HAP-1 (cell line): ENCODE data around the gene RNF112.

Experiments used
- DNase-seq, 2 experiments: peaks; one replicate each; pipeline ENCODE4 v3.0.0-alpha.2; 2016 to 2020; ENCODE audit warnings: low spot score in 2 of 2
- H3K27me3 ChIP-seq: fragments of 250-450 bp; sonication (Bioruptor Pico); 2 replicates; pipeline ENCODE4 v1.5.1; 2020; ENCODE audit warnings: low read depth, mild to moderate bottlenecking, moderate library complexity
- H3K36me3 ChIP-seq: fragments of 250-450 bp; sonication (Bioruptor Pico); replicated peaks from 2 replicates; pipeline ENCODE4 v1.5.1; 2020; ENCODE audit warnings: mild to moderate bottlenecking
- H3K4me1 ChIP-seq: fragments of 250-450 bp; sonication (Bioruptor Pico); 2 replicates; pipeline ENCODE4 v1.5.1; 2020; ENCODE audit warnings: mild to moderate bottlenecking
- H3K4me3 ChIP-seq: fragments of 250-450 bp; sonication (Bioruptor Pico); 2 replicates; pipeline ENCODE4 v1.5.1; 2020; ENCODE audit warnings: mild to moderate bottlenecking, moderate library complexity
- H3K9me3 ChIP-seq: fragments of 250-450 bp; sonication (Bioruptor Pico); 2 replicates; pipeline ENCODE4 v1.5.1; 2020; ENCODE audit warnings: mild to moderate bottlenecking, moderate library complexity
- in situ Hi-C: fragments of 300-500 bp; cut with MboI; formaldehyde crosslinking; loops from 3 replicates; pipeline ENCODE4 v1.14.3; 2020; ENCODE audit warnings: low sequenced_read_pairs, inconsistent platforms, mixed read lengths

RNF112 gene

GRCh38 chr17:19407601-19408345 is 3.3 kb upstream of the RNF112 start:
- Histone ChIP-seq H3K4me3 (no peak overlapping the region), H3K9me3 (no peaks in the 10 kb centered on the region), H3K4me1 (no peaks in the 10 kb centered on the region), H3K36me3 (no peaks in the 10 kb centered on the region), H3K27me3 (no peaks in the 10 kb centered on the region)
- in situ Hi-C loops = no loop called here
- no peak for DNase-seq

- in situ Hi-C loops = no loop called here
- H3K4me1 ChIP-seq = no peaks in the 10 kb centered on the region
- no peaks in the 10 kb centered on the region for H3K9me3 ChIP-seq
- no peaks in the 10 kb centered on the region for H3K36me3 ChIP-seq
- H3K4me3 ChIP-seq = no peak overlapping the region
- H3K27me3 ChIP-seq = no peaks in the 10 kb centered on the region
- no peak for DNase-seq
These were observed 2.7 kb upstream of the RNF112 start for GRCh38 chr17:19408346-19408710.

DNA sequence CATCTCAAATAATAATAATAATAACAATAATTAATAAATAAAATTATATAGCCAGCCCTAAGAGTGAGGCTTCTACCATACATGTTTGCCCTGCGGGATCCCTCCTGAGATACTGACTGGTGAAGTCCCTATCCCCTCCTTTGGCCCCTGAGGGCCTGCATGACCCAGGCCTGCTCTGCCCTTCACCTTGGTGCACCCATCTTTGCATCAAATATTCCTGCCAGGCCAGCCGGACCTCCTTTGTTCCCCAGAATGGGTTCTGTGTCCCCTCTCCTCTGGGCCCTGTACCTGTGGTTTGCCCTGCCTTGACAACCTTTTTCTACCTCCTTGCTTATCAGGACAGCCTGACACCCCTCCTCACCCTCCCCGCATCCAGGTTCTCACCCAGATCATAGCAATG is 2.0 kb upstream of the RNF112 start:
- in situ Hi-C loops = no loop called here
- no peak overlapping the region for H3K4me3 ChIP-seq
- H3K9me3 ChIP-seq = no peaks in the 10 kb centered on the region
- H3K4me1 ChIP-seq = no peaks in the 10 kb centered on the region
- DNase-seq = no peak
- no peaks in the 10 kb centered on the region for H3K36me3 ChIP-seq
- H3K27me3 ChIP-seq = no peaks in the 10 kb centered on the region

DNA sequence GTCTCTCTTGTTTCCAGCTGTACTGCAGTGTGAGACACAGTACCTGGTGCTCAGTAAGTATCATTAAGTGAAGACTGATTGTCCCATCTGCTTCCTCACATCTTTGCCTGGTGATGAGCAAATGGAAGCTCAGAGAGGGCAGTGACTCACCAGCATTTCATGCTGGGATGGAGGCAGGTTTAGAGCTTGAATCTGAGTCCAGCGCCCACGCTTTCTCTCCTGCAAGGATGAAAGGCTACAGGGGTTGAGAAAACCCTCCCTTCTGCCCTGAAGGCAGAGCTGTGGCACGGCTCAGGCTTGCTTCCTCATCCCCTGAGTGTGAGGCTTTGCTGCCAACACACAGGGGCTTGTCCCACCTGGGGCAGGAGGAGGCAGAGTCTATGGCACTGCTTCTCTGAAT is 1.5 kb upstream of the RNF112 start:
- Histone ChIP-seq H3K4me1 (no peaks in the 10 kb centered on the region), H3K27me3 (no peaks in the 10 kb centered on the region), H3K9me3 (no peaks in the 10 kb centered on the region), H3K4me3 (no peak overlapping the region), H3K36me3 (no peaks in the 10 kb centered on the region)
- DNase-seq = no peak
- in situ Hi-C loops = no loop called here

DNA sequence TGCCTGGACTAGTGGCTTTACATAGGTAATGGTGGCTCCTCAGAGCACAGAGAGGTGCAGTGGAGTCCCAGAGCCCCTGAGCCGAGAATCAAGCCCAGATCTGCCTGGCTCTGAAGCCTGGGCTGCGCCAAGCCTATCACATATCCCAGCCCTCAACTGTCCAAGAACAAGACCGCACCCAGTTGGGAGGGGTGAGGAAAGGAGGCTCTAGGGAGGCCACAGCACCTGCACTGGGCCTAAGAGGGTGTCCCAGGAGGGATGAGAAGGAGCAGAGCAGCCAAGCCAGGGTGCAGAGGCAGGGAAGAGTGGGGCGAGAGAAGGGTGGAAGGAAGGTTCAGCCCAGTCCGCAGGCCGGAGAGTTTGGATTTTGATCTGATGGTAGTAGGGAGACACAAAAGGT is 941 bp upstream of the RNF112 start:
- Histone ChIP-seq H3K27me3 (no peaks in the 10 kb centered on the region), H3K4me3 (no peak overlapping the region), H3K36me3 (no peaks in the 10 kb centered on the region), H3K9me3 (no peaks in the 10 kb centered on the region), H3K4me1 (no peaks in the 10 kb centered on the region)
- in situ Hi-C loops = no loop called here
- DNase-seq = no peak

GRCh38 chr17:19411631-19412030 is 599 bp downstream of the RNF112 start:
- Histone ChIP-seq H3K4me1 (no peaks in the 10 kb centered on the region), H3K36me3 (no peaks in the 10 kb centered on the region), H3K9me3 (no peaks in the 10 kb centered on the region), H3K27me3 (no peaks in the 10 kb centered on the region), H3K4me3 (no peak overlapping the region)
- DNase-seq = no peak
- in situ Hi-C loops = no loop called here

- H3K4me1 ChIP-seq = no peaks in the 10 kb centered on the region
- no peak overlapping the region for H3K4me3 ChIP-seq
- in situ Hi-C loops = no loop called here
- H3K9me3 ChIP-seq = no peaks in the 10 kb centered on the region
- no peaks in the 10 kb centered on the region for H3K27me3 ChIP-seq
- no peaks in the 10 kb centered on the region for H3K36me3 ChIP-seq
- no peak for DNase-seq
These were observed 1.5 kb downstream of the RNF112 start for GRCh38 chr17:19412510-19412909.

GRCh38 chr17:19412984-19413383 is 2.0 kb downstream of the RNF112 start:
- in situ Hi-C loops = no loop called here
- Histone ChIP-seq H3K36me3 (no peaks in the 10 kb centered on the region), H3K4me3 (no peak overlapping the region), H3K9me3 (no peaks in the 10 kb centered on the region), H3K27me3 (no peaks in the 10 kb centered on the region), H3K4me1 (no peaks in the 10 kb centered on the region)
- no peak for DNase-seq

- no peaks in the 10 kb centered on the region for H3K4me1 ChIP-seq
- in situ Hi-C loops = no loop called here
- no peak overlapping the region for H3K4me3 ChIP-seq
- no peaks in the 10 kb centered on the region for H3K36me3 ChIP-seq
- no peaks in the 10 kb centered on the region for H3K9me3 ChIP-seq
- H3K27me3 ChIP-seq = no peaks in the 10 kb centered on the region
- DNase-seq = no peak
These were observed 2.7 kb downstream of the RNF112 start for GRCh38 chr17:19413761-19414160.

- no peak for DNase-seq
- in situ Hi-C loops = no loop called here
These were observed 3.6 kb downstream of the RNF112 start for GRCh38 chr17:19414396-19415280.

GRCh38 chr17:19415311-19415710 is 4.3 kb downstream of the RNF112 start:
- Histone ChIP-seq H3K36me3 (no peaks in the 10 kb centered on the region), H3K27me3 (no peaks in the 10 kb centered on the region), H3K9me3 (no peaks in the 10 kb centered on the region), H3K4me1 (no peaks in the 10 kb centered on the region), H3K4me3 (no peak overlapping the region)
- no peak for DNase-seq
- in situ Hi-C loops = no loop called here

More at GRCh38 chr17:19414396-19415280, 3.6 kb downstream of the RNF112 start:
- Histone ChIP-seq H3K36me3 (no peaks in the 10 kb centered on the region), H3K4me1 (no peaks in the 10 kb centered on the region), H3K4me3 (no peak overlapping the region), H3K9me3 (no peaks in the 10 kb centered on the region), H3K27me3 (no peaks in the 10 kb centered on the region)

GRCh38 chr17:19415806-19416775 is 5.1 kb downstream of the RNF112 start:
- H3K4me3 ChIP-seq = no peak overlapping the region
- in situ Hi-C loops = no loop called here
- no peaks in the 10 kb centered on the region for H3K9me3 ChIP-seq
- H3K4me1 ChIP-seq = no peaks in the 10 kb centered on the region
- DNase-seq = no peak
- H3K36me3 ChIP-seq = no peaks in the 10 kb centered on the region
- no peaks in the 10 kb centered on the region for H3K27me3 ChIP-seq

DNA sequence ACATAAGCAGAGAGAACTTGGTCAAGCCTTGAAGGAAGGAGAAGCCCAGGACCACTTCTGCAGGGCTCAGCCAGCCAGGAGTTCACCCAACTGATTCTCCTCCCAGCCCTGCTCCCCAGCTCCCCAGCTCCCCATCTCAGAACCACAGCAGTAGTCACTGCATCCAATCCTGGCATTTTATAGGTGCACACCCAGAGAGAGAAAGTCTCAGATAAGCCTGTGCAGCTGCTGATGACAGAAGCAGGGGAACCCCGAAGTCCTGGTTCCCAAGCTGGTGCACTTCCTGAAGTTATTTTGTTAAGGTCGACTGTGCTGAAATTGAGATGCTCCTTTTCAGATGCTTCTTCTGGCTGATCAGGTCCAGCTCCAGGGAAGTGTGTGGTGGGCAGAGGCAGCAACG is 6.6 kb downstream of the RNF112 start:
- no peaks in the 10 kb centered on the region for H3K9me3 ChIP-seq
- H3K27me3 ChIP-seq = no peaks in the 10 kb centered on the region
- H3K4me1 ChIP-seq = no peaks in the 10 kb centered on the region; the same call in 1 of the 2 replicates
- H3K36me3 ChIP-seq = no peaks in the 10 kb centered on the region
- in situ Hi-C loops = no loop called here
- no peak overlapping the region for H3K4me3 ChIP-seq
- DNase-seq = no peak
